Cerebellar cortex (tissue), 1 donor: Measurements from ENCODE around the gene CELF3.
A peak's percentile ranks its signal among the peaks of the same experiment; 100 is the strongest.
"Not testable (repeated sequence)": the region's sequence is repeated elsewhere in the genome, so short reads cannot be mapped to it uniquely, and the experiment has no call there.

Source experiments
- DNase-seq: peaks from one replicate; pipeline ENCODE4 v3.0.0-alpha.2; 2015; ENCODE audit warnings: low spot score

The CELF3 gene

GRCh38 chr1:151716771-151717631, at the start of gene CELF3:
Gene CELF3 (minus strand): TSS chr1:151716803. CDS start chr1:151716020, 783 bp downstream.
- peak; percentile 98 for DNase-seq

DNA sequence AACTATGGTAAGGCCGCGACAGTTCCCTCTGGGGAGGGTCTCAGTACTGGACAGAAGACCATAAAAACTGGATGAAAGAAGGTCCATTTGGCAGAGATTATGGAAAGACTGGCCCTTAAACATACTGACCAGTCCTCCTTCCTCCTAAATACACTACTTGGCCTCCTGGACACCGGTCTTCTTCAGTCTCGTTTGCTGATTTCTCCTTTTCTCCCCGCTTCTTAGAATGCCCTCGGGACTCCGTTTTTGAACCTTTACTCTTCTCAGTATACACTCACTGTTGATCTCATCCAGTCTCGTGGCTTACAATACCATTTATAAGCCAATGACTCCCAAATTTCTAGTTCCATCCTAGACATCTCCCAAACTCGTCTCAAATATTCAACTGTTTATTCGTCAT, 47.4 kb upstream of the CELF3 start:
- DNase-seq: no peak

DNA sequence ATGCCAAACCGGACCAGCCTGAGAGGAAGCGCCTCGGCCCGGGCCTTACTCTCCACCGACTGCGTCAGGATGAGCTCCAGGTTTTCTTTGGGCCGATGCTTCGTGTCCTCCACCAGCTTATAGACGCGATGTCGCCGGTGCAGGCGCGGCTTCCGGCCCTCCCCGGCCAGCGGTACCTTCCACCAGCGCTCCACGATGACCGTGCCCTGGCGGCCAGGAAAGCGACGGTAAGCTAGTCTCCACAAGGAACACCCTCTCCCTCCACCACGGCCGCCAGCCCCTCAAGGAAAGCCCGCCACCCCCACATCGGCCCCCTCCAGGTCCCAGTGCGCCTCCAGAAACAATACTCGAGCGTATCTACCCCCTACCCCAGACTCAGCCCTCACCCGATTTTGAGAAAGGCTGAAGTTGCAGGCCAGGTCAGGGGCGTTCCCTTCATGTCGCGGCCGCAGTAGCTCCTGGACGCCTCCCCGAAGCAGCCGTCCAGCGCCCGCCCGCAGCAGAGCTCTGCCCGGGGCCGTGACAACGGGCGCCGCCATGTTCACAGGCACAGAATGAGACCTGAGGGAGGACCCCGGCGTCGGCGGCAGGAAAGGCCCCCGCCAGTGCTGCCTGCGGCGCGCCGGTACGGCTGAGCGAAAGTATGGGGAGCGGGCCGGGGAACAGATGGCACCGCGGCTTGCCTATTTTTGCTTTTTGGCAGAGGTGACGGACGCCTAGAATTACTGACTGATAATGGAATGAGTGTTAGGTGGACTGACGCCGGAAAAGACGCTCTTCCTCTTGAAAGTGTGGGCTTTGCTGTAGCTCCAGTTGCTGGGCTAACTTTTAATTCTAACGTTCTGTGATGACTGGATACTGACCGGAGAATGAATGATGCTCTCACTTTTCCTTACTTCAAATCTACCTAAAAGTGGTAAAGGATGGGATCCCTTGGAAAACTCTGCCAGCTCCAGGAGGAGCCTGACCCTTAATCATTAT, 46.6 kb upstream of the CELF3 start, which contains the start of gene MRPL9:
Gene MRPL9 (minus strand): TSS at position 556 of the 981 bp plus-strand sequence. CDS start 17 bp downstream, at position 539.
- DNase-seq: peak; percentile 84

DNA sequence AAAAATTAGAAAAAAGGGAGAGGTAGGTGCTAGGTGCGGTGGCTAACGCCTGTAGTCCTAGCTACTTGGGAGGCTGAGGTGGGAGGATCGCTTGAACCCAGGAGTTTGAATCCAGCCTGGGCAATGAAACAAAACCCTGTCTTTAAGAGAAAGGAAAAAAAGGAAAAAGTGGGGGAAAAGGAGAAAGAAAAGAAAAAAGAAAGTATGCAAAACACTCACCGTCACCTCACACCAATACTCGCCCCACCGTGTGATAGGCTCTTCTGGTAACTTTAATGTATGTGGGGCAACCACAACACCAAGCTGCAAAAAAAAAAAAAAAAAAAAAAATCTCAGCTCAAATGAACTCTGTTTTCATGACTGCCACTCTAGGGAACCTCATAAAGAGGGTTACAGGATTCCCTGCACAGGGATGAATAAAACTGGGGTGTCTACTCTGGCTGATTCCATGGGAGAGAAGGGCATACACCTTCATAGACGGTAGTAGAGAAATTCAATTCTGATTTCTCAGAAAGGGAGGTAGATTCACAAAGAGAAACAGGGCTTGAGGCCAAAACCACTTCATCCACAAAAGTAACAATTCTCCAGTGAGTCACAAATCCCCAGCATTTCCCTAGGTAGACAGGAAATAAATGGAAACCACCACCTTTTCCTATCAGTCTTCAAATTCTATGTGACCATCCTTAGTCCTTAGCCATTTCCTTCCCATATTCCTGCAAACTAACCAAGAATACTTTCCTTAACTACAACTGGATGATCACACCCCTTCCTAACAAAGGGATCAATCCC, 44.2 kb upstream of the CELF3 start:
- no peak for DNase-seq

GRCh38 chr1:151759241-151759640, 42.6 kb upstream of the CELF3 start:
- no peak for DNase-seq

DNA sequence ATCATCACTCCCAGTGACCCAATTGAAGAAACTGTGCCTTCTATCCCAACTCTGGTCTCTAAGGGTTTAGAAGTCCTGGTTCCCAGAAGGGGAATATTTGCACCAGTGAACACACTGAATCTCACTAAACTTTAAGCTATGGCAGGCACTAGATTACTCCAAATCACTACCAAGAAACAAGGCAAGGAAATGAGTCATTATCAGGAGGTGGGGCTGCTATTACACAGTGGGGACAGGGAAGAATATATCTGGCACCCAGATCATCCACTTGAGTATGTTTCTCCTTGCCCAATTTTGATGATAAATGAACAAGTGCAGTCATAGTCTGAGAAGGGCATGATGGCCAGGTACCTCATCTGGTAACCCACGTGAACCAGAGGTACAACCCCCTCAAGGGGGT, 39.7 kb upstream of the CELF3 start:
- DNase-seq: no peak

DNA sequence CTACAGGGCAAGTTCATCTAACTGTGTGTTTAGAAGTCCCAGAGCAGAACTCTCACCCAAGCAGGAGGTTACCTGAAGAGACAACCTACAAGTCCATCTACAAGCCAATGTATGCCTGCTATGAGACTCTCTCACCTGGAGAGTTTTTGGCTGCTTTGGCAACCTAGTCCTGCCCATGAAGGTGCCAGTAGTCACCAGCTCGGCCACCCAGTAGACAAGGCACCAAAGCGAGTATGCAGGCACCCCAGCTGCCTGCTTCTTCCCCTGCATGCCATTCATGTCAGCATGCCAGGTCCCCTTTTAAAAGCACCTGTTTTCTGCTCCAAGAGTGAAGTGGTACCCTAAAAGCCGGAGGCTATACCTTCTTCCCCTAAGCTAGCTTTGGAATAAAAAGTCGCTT, 24.9 kb upstream of the CELF3 start:
- no peak for DNase-seq

DNA sequence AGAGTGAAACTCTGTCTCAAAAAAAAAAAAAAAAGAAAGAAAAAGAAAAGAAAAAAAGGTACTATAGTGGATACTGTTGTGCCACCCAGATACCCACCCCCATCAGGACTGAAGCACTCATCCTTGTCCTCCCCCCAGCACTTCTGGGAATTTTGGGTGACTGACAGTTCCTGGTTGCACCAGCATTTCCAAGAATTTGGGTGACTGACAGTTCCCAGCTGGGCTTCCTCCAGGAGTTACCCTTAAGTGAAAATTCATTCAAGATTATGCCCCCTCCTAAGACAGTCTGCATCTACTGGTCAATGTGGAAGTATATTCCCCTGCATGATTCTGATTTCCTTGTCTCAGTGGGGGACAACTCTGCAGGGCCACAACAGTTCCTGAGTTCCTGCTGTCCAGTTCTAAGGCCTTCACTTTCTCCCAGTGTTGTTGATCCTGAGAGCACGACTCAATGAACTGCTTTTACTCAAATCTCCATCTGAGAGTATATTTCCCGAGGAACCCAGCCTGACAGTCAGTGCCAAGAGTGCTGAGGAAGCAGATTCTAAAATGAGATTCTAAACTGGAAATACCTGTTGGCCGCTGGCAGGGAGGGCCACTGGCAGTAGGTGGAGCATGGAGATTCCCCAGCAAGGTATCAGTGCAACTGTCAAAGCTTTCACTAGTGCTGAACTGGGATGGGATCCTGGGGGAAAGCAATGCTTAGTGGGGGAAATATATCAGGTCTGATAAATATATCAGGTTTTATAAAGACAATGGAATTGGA, 23.2 kb upstream of the CELF3 start:
- DNase-seq: no peak

GRCh38 chr1:151737479-151737878, 20.9 kb upstream of the CELF3 start:
- DNase-seq: no peak

GRCh38 chr1:151737026-151737425, 20.4 kb upstream of the CELF3 start:
- DNase-seq: no peak

GRCh38 chr1:151733995-151734394, 17.4 kb upstream of the CELF3 start:
- not testable (repeated sequence) for DNase-seq

- DNase-seq: no peak
Measured at GRCh38 chr1:151733126-151733525, 16.5 kb upstream of the CELF3 start.

GRCh38 chr1:151729966-151730291, 13.3 kb upstream of the CELF3 start:
- no peak for DNase-seq

GRCh38 chr1:151729157-151729965, 12.8 kb upstream of the CELF3 start:
- DNase-seq: no peak

DNA sequence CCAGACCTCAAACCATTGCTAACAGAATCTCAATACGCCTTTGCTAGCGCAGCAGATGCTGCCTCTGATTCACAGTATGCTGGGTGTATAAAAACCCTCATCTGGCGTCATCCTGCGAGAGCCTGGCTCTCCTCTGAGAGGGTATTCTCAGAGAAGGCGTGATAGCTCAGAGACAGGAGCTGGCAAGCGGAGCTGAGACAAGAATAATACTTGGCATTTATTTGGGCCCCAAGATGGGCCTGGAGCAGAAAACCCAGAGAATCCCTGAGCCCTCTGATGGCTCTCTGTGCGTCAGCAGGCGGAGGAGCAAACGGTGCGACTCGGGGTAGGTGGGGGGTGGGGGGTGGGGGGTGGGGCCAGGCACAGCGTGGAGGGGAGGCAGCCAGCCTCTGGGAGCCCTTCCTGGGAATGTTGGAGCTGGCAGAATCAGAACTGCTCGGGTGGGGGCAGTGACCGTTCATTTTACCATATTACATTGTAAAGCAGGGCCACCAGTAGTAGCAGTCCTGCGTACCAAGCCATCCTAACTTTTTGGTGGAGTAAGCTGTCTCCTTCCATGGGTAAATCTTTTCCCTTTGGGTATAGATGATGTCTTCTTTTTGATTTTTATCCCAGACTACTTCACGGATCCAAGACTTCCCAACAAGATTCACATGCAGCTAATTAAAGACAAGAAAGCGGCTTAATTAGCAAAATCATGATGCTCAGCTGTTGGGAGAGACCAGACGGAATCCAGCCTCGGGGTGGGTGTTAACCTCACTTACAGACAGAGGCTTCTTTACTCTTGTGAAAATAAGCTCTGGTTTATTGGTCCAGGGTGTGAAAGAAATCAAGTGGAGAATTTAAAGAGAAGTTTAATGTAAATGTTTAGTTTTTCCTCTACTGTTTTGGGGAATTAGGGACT, 11.8 kb upstream of the CELF3 start:
- peak; percentile 82 for DNase-seq

- no peak for DNase-seq
Measured at GRCh38 chr1:151723726-151724370, 7.2 kb upstream of the CELF3 start.

- no peak for DNase-seq
Measured at GRCh38 chr1:151721788-151722510, 5.3 kb upstream of the CELF3 start.
